AG09309 (cell line): Measurements from ENCODE around the gene TRIO.
"Not testable (repeated sequence)": the region's sequence is repeated elsewhere in the genome, so short reads cannot be mapped to it uniquely, and the experiment has no call there.

Experiments
- DNase-seq: peaks from one replicate; pipeline ENCODE4 v3.0.0-alpha.2; 2010; ENCODE audit warnings: low read depth
- H3K4me3 ChIP-seq: 2 replicates; pipeline ENCODE4 v1.5.1; 2011; ENCODE audit warnings: mild to moderate bottlenecking, low read depth, low read length, moderate library complexity; ENCODE audit not compliant: control insufficient read depth
- CTCF ChIP-seq: IDR thresholded peaks from 2 replicates; pipeline ENCODE4 v1.5.1; 2011; ENCODE audit warnings: mild to moderate bottlenecking, low read depth, low read length, inconsistent platforms; ENCODE audit not compliant: insufficient read depth, control insufficient read depth; ENCODE audit errors: missing control alignments

Gene TRIO

DNA sequence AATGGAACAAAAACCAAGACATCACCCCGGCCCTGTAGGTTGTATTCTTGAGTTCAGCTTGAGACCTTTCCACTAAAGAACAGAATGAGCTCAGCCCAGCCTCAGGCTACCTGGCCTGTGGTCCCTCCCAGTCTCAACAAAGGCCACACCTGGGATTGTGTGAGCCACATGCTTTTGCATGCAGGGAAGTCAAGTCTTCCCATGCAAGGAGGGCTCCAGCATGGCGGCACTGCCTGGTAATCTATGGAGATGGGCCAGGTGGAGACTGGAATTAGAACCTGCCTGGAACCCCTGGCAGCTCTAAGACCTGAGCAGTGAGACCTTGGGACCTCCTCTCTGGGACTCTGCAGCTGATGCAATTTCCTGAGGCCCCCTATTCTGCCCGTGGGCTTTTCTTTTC lies 389.0 kb downstream of the TRIO start:
- no peak for DNase-seq

GRCh38 chr5:14534773-14535172 lies 391.6 kb downstream of the TRIO start:
- no peak overlapping the region for H3K4me3 ChIP-seq
- DNase-seq, result no peak
- TF ChIP-seq CTCF, result no peak

More for the DNA sequence above, 389.0 kb downstream of the TRIO start:
- H3K4me3 ChIP-seq, result no peak overlapping the region
- no peak for TF ChIP-seq CTCF

DNA sequence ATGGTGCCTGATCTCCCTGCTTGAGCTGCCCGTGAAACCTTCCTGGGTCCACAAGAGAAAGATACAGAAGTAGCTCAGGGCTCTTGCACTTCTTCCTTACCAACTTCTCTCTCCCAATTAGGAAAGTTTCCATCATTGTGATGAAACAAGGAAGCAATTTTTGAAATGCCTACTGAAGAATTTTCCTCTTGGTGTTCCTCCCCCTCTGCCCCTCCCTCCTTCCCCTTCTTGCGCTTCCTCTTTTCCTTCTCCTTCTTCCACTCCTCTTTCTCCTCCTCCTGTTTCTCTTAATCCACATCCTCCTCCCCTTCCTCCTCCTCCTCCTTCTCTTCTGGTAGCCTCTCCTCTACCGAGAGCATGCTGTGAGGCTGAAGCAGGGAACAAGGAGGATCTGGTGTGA lies 402.2 kb downstream of the TRIO start:
- TF ChIP-seq CTCF, result no peak
- no peak overlapping the region for H3K4me3 ChIP-seq
- no peak for DNase-seq

DNA sequence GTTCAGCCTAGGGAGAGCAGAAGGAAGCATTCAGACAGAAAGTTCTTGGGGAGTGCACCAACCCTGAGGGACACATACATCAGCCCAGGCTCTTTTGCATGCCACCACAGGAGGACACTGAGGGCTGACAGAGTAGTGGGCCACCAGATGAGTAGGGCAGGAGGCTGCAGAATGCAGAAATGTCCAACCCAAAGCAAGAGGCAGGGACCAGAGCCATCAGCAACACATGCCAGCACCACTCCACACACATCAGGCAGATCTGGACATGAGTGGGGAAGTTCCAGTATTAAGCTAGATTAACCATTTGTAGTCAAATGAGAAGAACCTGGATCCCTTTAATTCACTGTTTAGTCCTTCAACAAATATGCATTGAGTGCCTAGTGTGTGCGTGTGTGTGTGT lies 402.7 kb downstream of the TRIO start:
- H3K4me3 ChIP-seq, result no peak overlapping the region
- no peak for TF ChIP-seq CTCF
- no peak for DNase-seq

DNA sequence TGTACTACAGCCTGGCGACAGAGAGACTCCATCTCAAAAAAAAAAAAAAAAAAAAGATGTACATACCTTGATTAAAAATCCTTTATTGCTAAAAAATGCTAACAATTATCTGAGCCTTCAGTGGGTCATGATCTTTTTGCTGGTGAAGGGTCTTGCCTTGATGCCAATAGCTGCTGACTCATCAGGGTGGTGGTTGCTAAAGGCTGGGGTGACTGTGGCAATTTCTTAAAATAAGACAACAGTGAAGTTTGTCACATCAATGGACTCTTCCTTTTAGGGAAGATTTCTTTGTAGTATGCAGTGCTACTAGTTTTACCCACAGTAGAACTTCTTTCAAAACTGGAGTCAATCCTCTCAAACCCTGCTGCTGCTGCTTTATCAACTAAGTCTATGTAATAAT lies 404.5 kb downstream of the TRIO start:
- no peak overlapping the region for H3K4me3 ChIP-seq
- no peak for DNase-seq
- TF ChIP-seq CTCF, result no peak

- no peak overlapping the region for H3K4me3 ChIP-seq
- no peak for DNase-seq
- TF ChIP-seq CTCF, result no peak
Observed at GRCh38 chr5:14551211-14551610, 408.1 kb downstream of the TRIO start.

- TF ChIP-seq CTCF, result no peak
- DNase-seq, result no peak
- H3K4me3 ChIP-seq, result no peak overlapping the region
Observed at GRCh38 chr5:14552017-14552416, 408.9 kb downstream of the TRIO start.

- H3K4me3 ChIP-seq, DNase-seq: not testable (repeated sequence)
Observed at GRCh38 chr5:14554288-14554687, 411.1 kb downstream of the TRIO start.
